Lower lobe of right lung (tissue), 2 donors: Measurements from ENCODE around the gene IQCH. TPM values are rescaled to one million over a fixed set of nuclear protein-coding genes. Genes with fewer than 3 reads are reported as not detected.

ENCODE experiments used
- ATAC-seq, 2 donors: fragments of 200-7000 bp; cut with Tn5 transposase; one replicate each; pipeline ENCODE4 v1.9.1; 2020 to 2022; ENCODE audit warnings: mild to moderate bottlenecking in 2 of 2, moderate library complexity in 2 of 2
- DNase-seq: peaks from one replicate; pipeline ENCODE4 v3.0.0-alpha.2; 2020
- H3K27ac ChIP-seq: fragments of 200-600 bp; one replicate; pipeline ENCODE4 v1.8.0; 2022
- H3K27me3 ChIP-seq: fragments of 200-600 bp; one replicate; pipeline ENCODE4 v1.8.0; 2022; ENCODE audit warnings: low read depth
- H3K36me3 ChIP-seq: fragments of 200-600 bp; one replicate; pipeline ENCODE4 v1.8.0; 2022; ENCODE audit warnings: mild to moderate bottlenecking
- H3K4me1 ChIP-seq: fragments of 200-600 bp; one replicate; pipeline ENCODE4 v1.8.0; 2022
- H3K4me3 ChIP-seq: fragments of 200-600 bp; one replicate; pipeline ENCODE4 v1.8.0; 2022; ENCODE audit warnings: mild to moderate bottlenecking
- H3K9me3 ChIP-seq: fragments of 200-600 bp; one replicate; pipeline ENCODE4 v1.8.0; 2022
- intact Hi-C: fragments of 100-400 bp; cut with DNase I; formaldehyde crosslinking; loops from one replicate; pipeline ENCODE4 v1.11.0; 2022
- total RNA-seq: library from RNA; stranded (reverse); fragmentation: NEBNext Ultra II Directional; extraction: Animal tissue kit (Norgen Biotek cat#: 25700); gene quantifications from one replicate; pipeline ENCODE4 v1.2.1, GENCODE V29; 2021
- TF ChIP-seq, protein P1 (sequence below): fragments of 200-600 bp; IDR thresholded peaks from one replicate; pipeline ENCODE4 v1.8.0; 2022; ENCODE audit warnings: antibody characterized with exemption, mild to moderate bottlenecking
- donor health status: DM: no; HTN: yes; CAD: no; lungs with severe emphysema.

The IQCH gene
- total RNA-seq, 1 donor from 2014 or later, result 2.3 TPM

- TF ChIP-seq, protein P1, sequence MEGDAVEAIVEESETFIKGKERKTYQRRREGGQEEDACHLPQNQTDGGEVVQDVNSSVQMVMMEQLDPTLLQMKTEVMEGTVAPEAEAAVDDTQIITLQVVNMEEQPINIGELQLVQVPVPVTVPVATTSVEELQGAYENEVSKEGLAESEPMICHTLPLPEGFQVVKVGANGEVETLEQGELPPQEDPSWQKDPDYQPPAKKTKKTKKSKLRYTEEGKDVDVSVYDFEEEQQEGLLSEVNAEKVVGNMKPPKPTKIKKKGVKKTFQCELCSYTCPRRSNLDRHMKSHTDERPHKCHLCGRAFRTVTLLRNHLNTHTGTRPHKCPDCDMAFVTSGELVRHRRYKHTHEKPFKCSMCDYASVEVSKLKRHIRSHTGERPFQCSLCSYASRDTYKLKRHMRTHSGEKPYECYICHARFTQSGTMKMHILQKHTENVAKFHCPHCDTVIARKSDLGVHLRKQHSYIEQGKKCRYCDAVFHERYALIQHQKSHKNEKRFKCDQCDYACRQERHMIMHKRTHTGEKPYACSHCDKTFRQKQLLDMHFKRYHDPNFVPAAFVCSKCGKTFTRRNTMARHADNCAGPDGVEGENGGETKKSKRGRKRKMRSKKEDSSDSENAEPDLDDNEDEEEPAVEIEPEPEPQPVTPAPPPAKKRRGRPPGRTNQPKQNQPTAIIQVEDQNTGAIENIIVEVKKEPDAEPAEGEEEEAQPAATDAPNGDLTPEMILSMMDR, result no peak
- no peaks in the 10 kb centered on the region for H3K4me1 ChIP-seq
- H3K36me3 ChIP-seq, result no peaks in the 10 kb centered on the region
- H3K4me3 ChIP-seq, result no peak overlapping the region
- no peaks in the 10 kb centered on the region for H3K9me3 ChIP-seq
- DNase-seq (no peak), ATAC-seq (no peak)
- intact Hi-C loops, result no loop called here
- no peaks in the 10 kb centered on the region for H3K27me3 ChIP-seq
- H3K27ac ChIP-seq, result no peak overlapping the region
Observed at GRCh38 chr15:67329984-67330733, 75.6 kb downstream of the IQCH start.

DNA sequence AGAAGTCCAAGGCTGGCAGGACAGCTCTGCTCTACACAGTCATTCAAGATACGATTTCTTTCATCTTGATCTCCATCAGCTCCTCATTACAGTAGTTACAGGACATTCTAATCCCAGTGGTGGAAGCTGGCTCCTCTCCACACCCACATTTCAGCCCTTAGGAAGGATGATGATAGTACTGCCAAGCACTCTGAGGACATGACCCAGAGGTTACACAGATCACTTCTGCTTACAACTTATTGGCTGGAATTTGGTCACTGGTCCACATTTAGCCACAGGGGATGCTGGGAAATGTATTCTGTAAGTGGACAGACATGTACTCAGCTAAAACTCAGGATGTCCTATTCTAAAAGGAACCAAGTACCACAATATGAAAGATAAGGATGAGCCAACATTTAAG, 77.1 kb downstream of the IQCH start:
- ATAC-seq (no peak), DNase-seq (no peak)
- intact Hi-C loops, result no loop called here
- Histone ChIP-seq H3K27me3 (no peaks in the 10 kb centered on the region), H3K27ac (no peak overlapping the region), H3K4me3 (no peak overlapping the region), H3K9me3 (no peaks in the 10 kb centered on the region), H3K4me1 (no peaks in the 10 kb centered on the region), H3K36me3 (no peaks in the 10 kb centered on the region)
- TF ChIP-seq, protein P1, result no peak

GRCh38 chr15:67335026-67335425, 80.4 kb downstream of the IQCH start:
- Histone ChIP-seq H3K36me3 (no peaks in the 10 kb centered on the region), H3K27me3 (no peaks in the 10 kb centered on the region), H3K4me1 (no peaks in the 10 kb centered on the region), H3K9me3 (no peaks in the 10 kb centered on the region), H3K27ac (no peak overlapping the region), H3K4me3 (no peak overlapping the region)
- TF ChIP-seq, protein P1, result no peak
- intact Hi-C loops, result no loop called here
- DNase-seq (no peak), ATAC-seq (no peak)

- no peaks in the 10 kb centered on the region for H3K36me3 ChIP-seq
- TF ChIP-seq, protein P1, result no peak
- H3K9me3 ChIP-seq, result no peaks in the 10 kb centered on the region
- H3K4me3 ChIP-seq, result no peak overlapping the region
- ATAC-seq (no peak), DNase-seq (no peak)
- no peak overlapping the region for H3K27ac ChIP-seq
- intact Hi-C loops, result no loop called here
- H3K27me3 ChIP-seq, result no peaks in the 10 kb centered on the region
- H3K4me1 ChIP-seq, result no peaks in the 10 kb centered on the region
Observed at GRCh38 chr15:67335534-67336222, 81.1 kb downstream of the IQCH start.

DNA sequence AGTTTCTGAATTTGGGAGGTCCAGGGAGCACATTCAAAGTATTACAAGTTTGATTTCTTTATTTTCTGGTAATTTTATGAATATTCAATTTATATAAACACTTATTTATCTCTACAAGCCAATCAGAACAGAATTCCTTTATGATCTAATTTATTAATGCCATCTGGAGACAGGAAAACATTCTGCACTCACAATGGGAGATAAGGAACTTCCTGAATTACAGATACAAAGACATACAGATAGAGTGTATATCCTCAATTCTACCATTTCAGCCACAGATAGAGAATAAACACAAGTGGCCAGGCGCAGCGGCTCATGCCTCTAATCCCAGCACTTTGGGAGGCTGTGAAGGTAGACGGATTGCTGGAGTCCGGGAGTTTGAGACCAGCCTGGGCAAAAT, 86.0 kb downstream of the IQCH start:
- no peaks in the 10 kb centered on the region for H3K36me3 ChIP-seq
- no peaks in the 10 kb centered on the region for H3K9me3 ChIP-seq
- DNase-seq (no peak), ATAC-seq (no peak)
- intact Hi-C loops, result no loop called here
- TF ChIP-seq, protein P1, result no peak
- H3K27me3 ChIP-seq, result no peaks in the 10 kb centered on the region
- H3K4me3 ChIP-seq, result no peak overlapping the region
- no peak overlapping the region for H3K27ac ChIP-seq
- H3K4me1 ChIP-seq, result no peaks in the 10 kb centered on the region
